Measurements from ENCODE around the gene SHROOM4. TPM values are rescaled to one million over a fixed set of nuclear protein-coding genes. Genes with fewer than 3 reads are reported as not detected.

SHROOM4 gene
- total RNA-seq, 1 experiment from 2014 or later: 0.13 TPM

GRCh38 chrX:50725310-50725709, 88.7 kb downstream of the SHROOM4 start:
- Histone ChIP-seq H3K27ac (ENCODE audit: low read length) (no peak overlapping the region), H3K4me3 (ENCODE audit: low read depth in 2 of 2, low read length in 2 of 2) (no peak overlapping the region), H3K36me3 (ENCODE audit: control insufficient read depth, insufficient read depth, low read length) (no peaks in the 10 kb centered on the region), H3K9me3 (ENCODE audit: control insufficient read depth, insufficient read depth, low read depth, low read length) (no peaks in the 10 kb centered on the region), H3K4me1 (ENCODE audit: control insufficient read depth, insufficient read depth, low read length) (no peaks in the 10 kb centered on the region), H3K27me3 (ENCODE audit: control insufficient read depth, insufficient read depth, low read length) (no peaks in the 10 kb centered on the region)
- DNase-seq (ENCODE audit: low read depth, low spot score) (no peak), ATAC-seq (no peak)
- ChIA-PET POLR2A (no interaction called here), CTCF (no interaction called here)
- in situ Hi-C loops (cut with HindIII; ENCODE audit: low pct_unique_long_range_greater_than_20kb, low sequenced_read_pairs): no loop called here
- BruUV-seq (replicated peaks): no TSS peak
- intact Hi-C loops (cut with micrococcal nuclease; ENCODE audit: unreplicated experiment): no loop called here
- TF ChIP-seq SIN3A (IDR thresholded peaks at IDR 0.05; ENCODE audit: borderline replicate concordance, insufficient read depth, low read depth, low read length) (no peak), REST (IDR thresholded peaks at IDR 0.05; ENCODE audit: insufficient read depth in 1 of 2, low read depth in 2 of 2, low read length in 1 of 2) (no peak), CTCF (IDR thresholded peaks at IDR 0.05) (no peak)

- in situ Hi-C loops (cut with HindIII; ENCODE audit: low pct_unique_long_range_greater_than_20kb, low sequenced_read_pairs): no loop called here
- no peaks in the 10 kb centered on the region for H3K4me1 ChIP-seq (ENCODE audit: control insufficient read depth, insufficient read depth, low read length)
- no peak for DNase-seq (ENCODE audit: low read depth, low spot score)
- intact Hi-C loops (cut with micrococcal nuclease; ENCODE audit: unreplicated experiment): no loop called here
- ATAC-seq: no peak
- no peak overlapping the region for H3K4me3 ChIP-seq (ENCODE audit: low read depth in 2 of 2, low read length in 2 of 2)
- TF ChIP-seq REST (IDR thresholded peaks at IDR 0.05; ENCODE audit: insufficient read depth in 1 of 2, low read depth in 2 of 2, low read length in 1 of 2): no peak
- H3K36me3 ChIP-seq (ENCODE audit: control insufficient read depth, insufficient read depth, low read length): no peaks in the 10 kb centered on the region
- no TSS peak for BruUV-seq (replicated peaks)
- POLR2A ChIA-PET: no interaction called here
- CTCF ChIA-PET: no interaction called here
- H3K9me3 ChIP-seq (ENCODE audit: control insufficient read depth, insufficient read depth, low read depth, low read length): no peaks in the 10 kb centered on the region
- H3K27ac ChIP-seq (ENCODE audit: low read length): no peak overlapping the region
- H3K27me3 ChIP-seq (ENCODE audit: control insufficient read depth, insufficient read depth, low read length): no peaks in the 10 kb centered on the region
These were observed 91.0 kb downstream of the SHROOM4 start for GRCh38 chrX:50723006-50723405.

All from Panc1 (cell line).